ENCODE data around the gene ZNF710.

ZNF710 gene

DNA sequence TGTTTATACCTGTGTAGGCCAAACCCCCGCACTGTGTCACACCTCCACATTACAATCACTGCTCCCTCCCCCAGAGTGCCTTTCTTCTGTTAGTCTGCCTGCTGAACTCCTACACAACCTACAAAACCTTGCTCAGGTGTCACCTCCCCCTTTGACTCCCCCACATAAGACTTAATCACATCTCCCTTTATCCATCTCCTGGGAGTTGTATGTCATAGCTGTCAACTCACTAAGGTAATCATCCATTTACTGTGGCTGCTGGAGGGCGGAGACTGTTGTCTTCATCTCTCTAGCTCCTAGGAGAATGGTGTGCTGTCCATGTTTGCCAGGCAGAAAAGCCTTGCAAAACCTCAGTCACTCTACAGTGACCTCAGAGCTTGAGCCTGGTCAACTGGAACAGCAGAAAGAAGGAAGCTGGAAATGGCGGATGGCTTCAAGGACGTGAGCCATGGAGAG lies 43.8 kb downstream of the ZNF710 start:
- H3K27ac ChIP-seq (ENCODE audit: low read length), result no peak overlapping the region

GRCh38 chr15:90046289-90046688 lies 45.2 kb downstream of the ZNF710 start:
- Histone ChIP-seq H3K27ac (ENCODE audit: low read length) (no peak overlapping the region), H3K36me3 (ENCODE audit: insufficient read depth, low read length) (no peaks in the 10 kb centered on the region), H3K9ac (ENCODE audit: low read depth, low read length) (no peak overlapping the region), H3K9me3 (ENCODE audit: insufficient read depth, low read length, severe bottlenecking) (no peaks in the 10 kb centered on the region), H3K79me2 (ENCODE audit: insufficient read depth, low read length) (peaks cover 5% of the 10 kb centered on the region; the same call in 1 of the 2 replicates), H3K27me3 (ENCODE audit: insufficient read depth, low read length, poor library complexity) (no peaks in the 10 kb centered on the region), H4K20me1 (ENCODE audit: insufficient read depth, low read length) (peaks cover 50% of the 10 kb centered on the region), H3K4me3 (ENCODE audit: low read depth in 1 of 2, low read length in 2 of 2) (no peak overlapping the region), H3K4me2 (ENCODE audit: insufficient read depth, low read length) (no peak overlapping the region), H2AFZ (ENCODE audit: low read depth, low read length) (no peak overlapping the region), H3K4me1 (ENCODE audit: insufficient read depth, low read length) (no peaks in the 10 kb centered on the region)
- TF ChIP-seq EZH2 (IDR thresholded peaks at IDR 0.05; ENCODE audit: borderline replicate concordance, low read depth, low read length, severe bottlenecking) (no peak), CTCF (IDR thresholded peaks at IDR 0.05; ENCODE audit: borderline replicate concordance, extremely low read depth, low read length, poor library complexity, severe bottlenecking) (no peak)
- ATAC-seq (ENCODE audit: insufficient read depth, low read depth), result no peak
- no peak for DNase-seq

More for the DNA sequence above, 43.8 kb downstream of the ZNF710 start:
- H3K36me3 ChIP-seq (ENCODE audit: insufficient read depth, low read length), result no peaks in the 10 kb centered on the region
- DNase-seq (no peak), ATAC-seq (ENCODE audit: insufficient read depth, low read depth) (no peak)
- no peak overlapping the region for H3K4me2 ChIP-seq (ENCODE audit: insufficient read depth, low read length)
- no peaks in the 10 kb centered on the region for H3K4me1 ChIP-seq (ENCODE audit: insufficient read depth, low read length)
- no peak overlapping the region for H3K4me3 ChIP-seq (ENCODE audit: low read depth in 1 of 2, low read length in 2 of 2)
- H3K79me2 ChIP-seq (ENCODE audit: insufficient read depth, low read length), result peaks cover 8% of the 10 kb centered on the region; the same call in 1 of the 2 replicates
- H3K9ac ChIP-seq (ENCODE audit: low read depth, low read length), result no peak overlapping the region
- peaks cover 52% of the 10 kb centered on the region for H4K20me1 ChIP-seq (ENCODE audit: insufficient read depth, low read length)
- H2AFZ ChIP-seq (ENCODE audit: low read depth, low read length), result no peak overlapping the region
- no peak for TF ChIP-seq CTCF (IDR thresholded peaks at IDR 0.05; ENCODE audit: borderline replicate concordance, extremely low read depth, low read length, poor library complexity, severe bottlenecking)
- H3K27me3 ChIP-seq (ENCODE audit: insufficient read depth, low read length, poor library complexity), result no peaks in the 10 kb centered on the region
- no peaks in the 10 kb centered on the region for H3K9me3 ChIP-seq (ENCODE audit: insufficient read depth, low read length, severe bottlenecking)

DNA sequence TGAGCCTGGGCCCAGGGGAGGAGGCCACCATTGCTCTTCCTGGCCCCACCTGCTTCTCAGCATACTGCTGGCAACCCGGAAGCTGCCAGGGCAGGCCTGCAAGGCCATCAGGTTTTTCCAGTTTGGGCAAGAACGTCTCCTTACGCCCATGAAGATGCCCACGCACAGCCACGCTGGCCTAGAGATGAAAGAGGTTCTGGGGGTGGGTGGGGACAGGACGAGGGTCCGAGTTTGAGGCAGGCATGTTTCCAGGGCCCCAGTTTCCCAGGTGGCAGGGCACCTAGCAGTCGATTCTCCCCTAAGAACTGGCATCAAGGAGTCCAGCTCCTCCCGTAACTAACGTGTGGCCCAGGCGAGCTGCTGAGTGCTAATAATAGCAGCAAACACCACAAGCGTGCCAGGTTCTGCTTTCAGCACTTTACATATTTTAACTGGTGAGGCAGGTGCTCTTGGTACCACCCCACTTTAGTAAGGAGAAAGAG lies 45.8 kb downstream of the ZNF710 start:
- H3K4me3 ChIP-seq (ENCODE audit: low read depth in 1 of 2, low read length in 2 of 2), result no peak overlapping the region
- no peak for DNase-seq
- no peak for ATAC-seq (ENCODE audit: insufficient read depth, low read depth)
- H3K4me2 ChIP-seq (ENCODE audit: insufficient read depth, low read length), result no peak overlapping the region
- no peaks in the 10 kb centered on the region for H3K4me1 ChIP-seq (ENCODE audit: insufficient read depth, low read length)
- H3K36me3 ChIP-seq (ENCODE audit: insufficient read depth, low read length), result no peaks in the 10 kb centered on the region
- H4K20me1 ChIP-seq (ENCODE audit: insufficient read depth, low read length), result peaks cover 53% of the 10 kb centered on the region
- H2AFZ ChIP-seq (ENCODE audit: low read depth, low read length), result no peak overlapping the region
- peaks cover 2% of the 10 kb centered on the region; the same call in 1 of the 2 replicates for H3K79me2 ChIP-seq (ENCODE audit: insufficient read depth, low read length)
- no peak overlapping the region for H3K9ac ChIP-seq (ENCODE audit: low read depth, low read length)
- no peaks in the 10 kb centered on the region for H3K9me3 ChIP-seq (ENCODE audit: insufficient read depth, low read length, severe bottlenecking)
- TF ChIP-seq CTCF (IDR thresholded peaks at IDR 0.05; ENCODE audit: borderline replicate concordance, extremely low read depth, low read length, poor library complexity, severe bottlenecking), result no peak
- no peak for TF ChIP-seq EZH2 (IDR thresholded peaks at IDR 0.05; ENCODE audit: borderline replicate concordance, low read depth, low read length, severe bottlenecking)
- no peak overlapping the region for H3K27ac ChIP-seq (ENCODE audit: low read length)
- H3K27me3 ChIP-seq (ENCODE audit: insufficient read depth, low read length, poor library complexity), result no peaks in the 10 kb centered on the region

Data from DND-41 (cell line).